ENCODE data around the gene ADGRL2. TPM values are rescaled to one million over a fixed set of nuclear protein-coding genes. Genes with fewer than 3 reads are reported as not detected.

Gene ADGRL2
- total and polyA plus RNA-seq, 11 donors = 16.9 to 82.8 (median 54.3) TPM

- intact Hi-C loops (cut with DNase I) = no loop called here
- TF ChIP-seq POLR2A (IDR thresholded peaks at IDR 0.05) = no peak
- Histone ChIP-seq H3K4me1 (no peaks in the 10 kb centered on the region), H3K27me3 (no peaks in the 10 kb centered on the region), H3K9me3 (no peaks in the 10 kb centered on the region), H3K36me3 (no peaks in the 10 kb centered on the region), H3K4me3 (no peak overlapping the region), H3K27ac (no peak overlapping the region)
- ATAC-seq (no peak), DNase-seq (no peak)
- 93 to 95% (median 95%) methylated on average over 3 of the region's 3 CpGs for WGBS, 4 donors
Measured at GRCh38 chr1:82030830-82031229, 230.1 kb downstream of the ADGRL2 start.

GRCh38 chr1:82032068-82032467, 231.3 kb downstream of the ADGRL2 start:
- TF ChIP-seq CTCF (IDR thresholded peaks at IDR 0.05) = no peak
- TF ChIP-seq POLR2A (IDR thresholded peaks at IDR 0.05) = no peak
- no peak overlapping the region for H3K4me3 ChIP-seq
- no peaks in the 10 kb centered on the region for H3K27me3 ChIP-seq
- ATAC-seq (no peak), DNase-seq (no peak)
- WGBS, 4 donors = 86 to 93% (median 91%) methylated on average over 2 of the region's 2 CpGs
- no peaks in the 10 kb centered on the region for H3K4me1 ChIP-seq
- intact Hi-C loops (cut with DNase I) = no loop called here
- no peak overlapping the region for H3K27ac ChIP-seq
- no peaks in the 10 kb centered on the region for H3K9me3 ChIP-seq
- H3K36me3 ChIP-seq = no peaks in the 10 kb centered on the region

- Histone ChIP-seq H3K36me3 (no peaks in the 10 kb centered on the region), H3K9me3 (peaks cover 0 to 3% (median 0%) of the 10 kb centered on the region in 12 donors), H3K27me3 (no peaks in the 10 kb centered on the region), H3K4me3 (no peak overlapping the region), H3K27ac (no peak overlapping the region), H3K4me1 (no peaks in the 10 kb centered on the region)
- DNase-seq (no peak), ATAC-seq (no peak)
- 93 to 98% (median 94%) methylated on average over 3 of the region's 3 CpGs for WGBS, 4 donors
- intact Hi-C loops (cut with DNase I) = no loop called here
- no peak for TF ChIP-seq POLR2A (IDR thresholded peaks at IDR 0.05)
- no peak for TF ChIP-seq CTCF (IDR thresholded peaks at IDR 0.05)
Measured at GRCh38 chr1:82034812-82035211, 234.1 kb downstream of the ADGRL2 start.
